ENCODE data around the gene PALM2AKAP2. TPM values are rescaled to one million over a fixed set of nuclear protein-coding genes. Genes with fewer than 3 reads are reported as not detected.

Gene PALM2AKAP2
- total and polyA plus RNA-seq, 10 of the 15 experiments (the other 5 are each of a cell fraction or from before 2014, with no cell fraction given), result 0.01 TPM; not detected in 9

GRCh38 chr9:109817846-109818472 lies 38.0 kb downstream of the PALM2AKAP2 start:
- WGBS (ENCODE audit: insufficient coverage, insufficient replicate concordance, low lambda C conversion rate, missing lambda C conversion rate), result 2% methylated on average over 9 of the region's 9 CpGs
- intact Hi-C loops (cut with micrococcal nuclease; ENCODE audit: unreplicated experiment) (loop anchor here (1.0 to 5.0 kb wide), 2 partner anchors 239 to 244 kb away; no protein-coding TSS in a partner anchor), in situ Hi-C loops (cut with MboI) (loop anchor here (25.0 kb wide), 1 partner anchor 231 kb away; no protein-coding TSS in a partner anchor)
- Histone ChIP-seq H3K36me3 (ENCODE audit: control insufficient read depth in 2 of 2, insufficient read depth in 2 of 2, low read length in 1 of 2) (no peaks in the 10 kb centered on the region), H3K9ac (ENCODE audit: control insufficient read depth, insufficient read depth, low read length) (no peak overlapping the region), H3K4me1 (ENCODE audit: control insufficient read depth, insufficient read depth, low read length) (no peaks in the 10 kb centered on the region), H3K9me3 (replicated peaks; ENCODE audit: control insufficient read depth, insufficient read depth, low read length) (no peaks in the 10 kb centered on the region), H4K20me1 (ENCODE audit: control insufficient read depth, insufficient read depth) (no peaks in the 10 kb centered on the region; the same call in 1 of the 2 replicates), H3K27me3 (replicated peaks in 1 of 2; ENCODE audit: control insufficient read depth in 2 of 2, insufficient read depth in 2 of 2, low read length in 1 of 2) (peaks cover 0 to 8% of the 10 kb centered on the region in 2 experiments; a peak in 1 of 4 replicates), H3K27ac (ENCODE audit: control insufficient read depth, insufficient read depth) (no peak overlapping the region), H2AFZ (ENCODE audit: control insufficient read depth, low read depth, low read length) (no peak overlapping the region), H3K79me2 (ENCODE audit: control insufficient read depth, insufficient read depth, low read length) (no peaks in the 10 kb centered on the region), H3K4me2 (ENCODE audit: control insufficient read depth, insufficient read depth) (no peak overlapping the region), H3K4me3 (no peak overlapping the region)
- ATAC-seq (peak; percentile 86), DNase-seq (ENCODE audit: low read depth, low spot score) (peak; percentile 20), FAIRE-seq (peak; percentile 78)
- ChIA-PET SMC1A (ENCODE audit: uncharacterized antibody, unreplicated experiment) (interaction anchor here (0.7 to 3.1 kb wide), 13 partner anchors 12 to 570 kb away, joined by 3 to 19 read pairs (median 3); no protein-coding TSS in a partner anchor), CTCF (interaction anchor here (0.6 to 4.9 kb wide), 30 partner anchors 10 to 745 kb away, joined by 3 to 71 read pairs (median 4); no protein-coding TSS in a partner anchor), POLR2A (no interaction called here), RAD21 (ENCODE audit: unreplicated experiment) (interaction anchor here (1.5 to 1.7 kb wide), 2 partner anchors 243 to 397 kb away, joined by 3 to 7 read pairs; no protein-coding TSS in a partner anchor)
- no TSS peak for BruUV-seq (replicated peaks)
- no peak for TF ChIP-seq MEF2A (IDR thresholded peaks at IDR 0.05; ENCODE audit: insufficient read depth, low read depth, low read length)
- TF ChIP-seq SMC3 (IDR thresholded peaks at IDR 0.05; ENCODE audit: borderline replicate concordance, low read length), result peak; percentile 61
- TF ChIP-seq ASH2L (IDR thresholded peaks at IDR 0.05; ENCODE audit: borderline replicate concordance, low read depth), result no peak
- peak; percentile 75 to 94 (median 77) for TF ChIP-seq CTCF (IDR thresholded peaks at IDR 0.05 in 2 of 3, conservative IDR thresholded peaks at IDR 0.05 in 1 of 3; ENCODE audit: control insufficient read depth in 2 of 3, extremely low read depth in 1 of 3, insufficient read depth in 1 of 3, low read depth in 3 of 3, low read length in 3 of 3)
- TF ChIP-seq KDM1A (IDR thresholded peaks at IDR 0.05; ENCODE audit: borderline replicate concordance), result no peak
- peak; percentile 75 for TF ChIP-seq RAD21 (IDR thresholded peaks at IDR 0.05; ENCODE audit: insufficient read depth, low read depth, low read length)
- TF ChIP-seq DPF2 (IDR thresholded peaks at IDR 0.05), result no peak
- no peak for TF ChIP-seq RUNX3 (IDR thresholded peaks at IDR 0.05; ENCODE audit: low read length)
- no peak for TF ChIP-seq BHLHE40 (IDR thresholded peaks at IDR 0.05; ENCODE audit: borderline replicate concordance in 1 of 2, low read depth in 2 of 2, low read length in 1 of 2)
- TF ChIP-seq PAX5 (IDR thresholded peaks at IDR 0.05; ENCODE audit: borderline replicate concordance, low read depth, low read length), result no peak
- TF ChIP-seq ZBTB4 (CRISPR knock-in tag; IDR thresholded peaks at IDR 0.05), result no peak
- TF ChIP-seq TBL1XR1 (IDR thresholded peaks at IDR 0.05; ENCODE audit: low read depth, low read length), result no peak
- no peak for TF ChIP-seq SIX5 (IDR thresholded peaks at IDR 0.05; ENCODE audit: low read depth, low read length, severe bottlenecking)
- no peak for TF ChIP-seq PAX8 (IDR thresholded peaks at IDR 0.05)
- TF ChIP-seq FOXK2 (IDR thresholded peaks at IDR 0.05), result no peak
- TF ChIP-seq CHD1 (IDR thresholded peaks at IDR 0.05; ENCODE audit: low read depth, low read length), result no peak
- no peak for TF ChIP-seq RELB (IDR thresholded peaks at IDR 0.05; ENCODE audit: low read depth)
